PC-3 (cell line): ENCODE data around the gene STX7.

Experiments used
- CTCF ChIP-seq: fragments of 300-600 bp; sonication (generic); conservative IDR thresholded peaks from 2 replicates; pipeline ENCODE4 v1.5.1; 2017; ENCODE audit warnings: antibody characterized with exemption, low read depth, mild to moderate bottlenecking, low read length
- EZH2 ChIP-seq: fragments of 300-600 bp; sonication (generic); IDR thresholded peaks from one replicate; pipeline ENCODE4 v1.6.1; 2017; ENCODE audit warnings: antibody characterized with exemption, mild to moderate bottlenecking, low read length; ENCODE audit not compliant: unreplicated experiment
- EZH2phosphoT487 ChIP-seq: fragments of 300-600 bp; sonication (generic); IDR thresholded peaks from 2 replicates; pipeline ENCODE4 v1.6.1; 2018; ENCODE audit warnings: mild to moderate bottlenecking, antibody characterized with exemption, low read length, borderline replicate concordance

GRCh38 chr6:132405143-132405915 is 107.6 kb downstream of the STX7 start:
- TF ChIP-seq EZH2: no peak
- TF ChIP-seq CTCF: no peak
- no peak for TF ChIP-seq EZH2phosphoT487
